Body of pancreas (tissue), 4 donors: ENCODE results near the gene TBC1D19. TPM values are rescaled to one million over a fixed set of nuclear protein-coding genes. Genes with fewer than 3 reads are reported as not detected.

Source experiments
- ATAC-seq: fragments of 150-250 bp; one replicate; pipeline ENCODE4 v1.9.1; 2016
- DNase-seq, 4 donors: peaks; one replicate each; pipeline ENCODE4 v3.0.0-alpha.2; 2019
- H3K27ac ChIP-seq, 4 donors: fragments of 200-600 bp; sonication (generic); 1 replicate in 3 of 4; 2 replicates in 1 of 4; pipeline versions ENCODE4 v1.5.1 to v1.6.1; 2016 to 2019; ENCODE audit warnings: mild to moderate bottlenecking in 1 of 4, mixed read lengths in 1 of 4, moderate library complexity in 1 of 4
- H3K27me3 ChIP-seq, 2 donors: fragments of 200-600 bp; sonication (generic); one replicate each; pipeline ENCODE4 v1.6.0; 2016; ENCODE audit warnings: mild to moderate bottlenecking in 1 of 2
- H3K36me3 ChIP-seq, 2 donors: fragments of 200-600 bp; sonication (generic); replicated peaks in 1 of 2; 2 replicates each; pipeline ENCODE4 v1.5.1; 2016; ENCODE audit warnings: low read depth in 2 of 2; ENCODE audit not compliant: insufficient read depth in 1 of 2
- H3K4me1 ChIP-seq: fragments of 200-600 bp; sonication (generic); one replicate; pipeline ENCODE4 v1.6.0; 2016
- H3K4me3 ChIP-seq, 2 donors: fragments of 200-600 bp; sonication (generic); 1 replicate in 1 of 2; 2 replicates in 1 of 2; pipeline ENCODE4 v1.5.1; 2016 to 2019
- H3K9me3 ChIP-seq, 3 donors: fragments of 200-600 bp; sonication (generic); 1 replicate in 2 of 3; 2 replicates in 1 of 3; pipeline ENCODE4 v1.5.1; 2016
- CTCF ChIP-seq, 7 experiments: fragments of 450-650 bp in 4 of 7; fragments of 200-600 bp in 3 of 7; sonication (generic) in 3 of 7; IDR thresholded peaks; one replicate each; pipeline ENCODE4 v1.5.1; 2016 to 2019; ENCODE audit warnings: antibody characterized with exemption in 7 of 7
- POLR2A ChIP-seq, 3 donors: fragments of 450-650 bp; IDR thresholded peaks; one replicate each; pipeline ENCODE4 v1.6.1; 2016; ENCODE audit warnings: antibody characterized with exemption in 3 of 3, mild to moderate bottlenecking in 2 of 3
- WGBS, 2 donors: methylation state at CpG; one replicate each; pipeline ENCODE4 v1.1.5; 2017; 5-methylcytosine and 5-hydroxymethylcytosine counted together
- intact Hi-C: fragments of 100-400 bp; cut with DNase I; formaldehyde crosslinking; loops from one replicate; pipeline ENCODE4 v1.15.1; 2023
- total RNA-seq, 2 donors: library from RNA; depleted of rRNA; stranded (reverse); fragments of >200 nt; gene quantifications; one replicate each; pipeline ENCODE4 v1.1.0, GENCODE V29; 2016

The TBC1D19 gene
- total RNA-seq, 2 donors from 2014 or later = 22.8 to 30.7 TPM

DNA sequence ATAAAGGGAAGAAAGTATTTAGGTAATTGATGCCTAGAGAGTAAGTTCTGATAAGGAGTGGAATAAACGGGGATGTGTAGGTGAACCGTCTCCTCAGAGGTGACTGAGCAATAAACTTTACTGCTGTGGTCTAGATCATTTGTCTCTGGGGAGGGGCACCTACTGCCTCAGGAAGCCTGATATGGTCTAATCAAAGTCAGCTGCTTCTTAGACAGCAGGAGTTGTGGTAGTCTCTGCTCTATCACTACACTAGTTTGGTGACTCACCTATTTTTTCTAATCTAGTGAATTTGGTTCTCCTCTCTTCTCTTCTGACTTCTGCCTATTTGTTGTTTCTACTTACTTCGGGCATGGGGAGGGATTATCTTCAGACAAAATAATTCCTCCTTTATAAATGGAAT is 181.6 kb downstream of the TBC1D19 start:
- ATAC-seq = no peak
- Histone ChIP-seq H3K4me1 (no peaks in the 10 kb centered on the region), H3K4me3 (no peak overlapping the region), H3K27me3 (no peaks in the 10 kb centered on the region), H3K27ac (no peak overlapping the region), H3K36me3 (no peaks in the 10 kb centered on the region), H3K9me3 (no peaks in the 10 kb centered on the region)
- 85 to 87% methylated on average over 3 of the region's 3 CpGs for WGBS, 2 donors
- DNase-seq = no peak
- intact Hi-C loops = no loop called here
- no peak for TF ChIP-seq CTCF (IDR thresholded peaks at IDR 0.05)
- no peak for TF ChIP-seq POLR2A (IDR thresholded peaks at IDR 0.05)

DNA sequence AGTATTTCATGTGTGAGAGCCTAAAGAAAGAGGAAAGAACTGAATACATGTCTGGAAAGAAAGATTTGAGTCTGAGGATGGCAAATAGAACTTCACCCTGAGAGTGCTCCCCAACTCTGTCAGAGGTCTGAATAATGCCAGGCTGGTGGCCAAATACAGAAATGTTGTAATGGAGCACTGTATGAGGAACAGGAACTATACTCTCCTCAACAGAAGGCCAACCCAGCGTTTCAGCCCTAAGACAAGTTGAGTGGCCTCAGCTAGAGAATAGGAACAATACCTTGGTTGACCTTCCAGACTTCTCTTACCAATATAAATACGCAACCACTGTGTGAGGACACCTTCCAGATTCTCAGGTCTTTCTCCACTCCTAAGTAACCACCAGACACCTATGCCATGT is 182.3 kb downstream of the TBC1D19 start:
- Histone ChIP-seq H3K4me3 (no peak overlapping the region), H3K27ac (no peak overlapping the region), H3K4me1 (no peaks in the 10 kb centered on the region), H3K9me3 (no peaks in the 10 kb centered on the region), H3K27me3 (no peaks in the 10 kb centered on the region), H3K36me3 (no peaks in the 10 kb centered on the region)
- no peak for TF ChIP-seq CTCF (IDR thresholded peaks at IDR 0.05)
- no peak for TF ChIP-seq POLR2A (IDR thresholded peaks at IDR 0.05)
- WGBS, 2 donors = 74 to 93% methylated on average over 2 of the region's 2 CpGs
- no peak for ATAC-seq
- intact Hi-C loops = no loop called here
- DNase-seq = peak in 1 of 4 donors; percentile 17

DNA sequence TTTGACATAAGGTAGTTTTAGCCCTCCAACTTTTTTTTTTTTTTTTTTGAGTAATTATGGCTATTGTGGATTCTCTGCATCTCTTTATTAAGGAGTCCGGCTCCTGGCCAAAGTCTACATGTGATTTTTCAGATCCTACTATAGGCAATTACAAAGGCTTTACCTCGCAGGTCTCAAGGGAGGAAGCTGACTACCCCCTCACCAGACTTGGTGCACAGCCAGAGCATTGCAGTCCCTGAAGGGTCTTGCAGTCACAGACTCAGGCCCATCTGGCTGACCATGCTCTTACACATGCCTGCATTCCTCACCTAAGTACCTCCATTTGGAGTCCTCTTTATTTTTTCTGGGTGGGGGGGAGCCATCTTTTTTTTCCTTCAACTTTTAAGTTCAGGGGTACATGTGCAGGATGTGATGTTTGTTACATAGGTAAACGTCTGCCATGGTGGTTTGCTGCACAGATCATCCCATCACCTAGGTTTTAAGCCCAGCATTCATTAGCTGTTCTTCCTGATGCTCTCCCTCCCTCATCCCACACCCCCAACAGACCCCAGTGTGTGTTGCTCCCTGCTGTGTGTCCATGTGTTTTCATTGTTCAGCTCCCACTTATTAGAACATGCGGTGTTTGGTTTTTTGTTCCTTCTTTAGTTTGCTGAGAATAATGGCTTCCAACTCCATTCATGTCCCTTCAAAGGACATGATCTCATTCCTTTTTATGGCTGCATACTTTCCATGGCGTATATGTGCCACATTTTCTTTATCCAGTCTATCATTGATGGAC is 188.4 kb downstream of the TBC1D19 start:
- DNase-seq (no peak), ATAC-seq (no peak)
- Histone ChIP-seq H3K4me3 (no peak overlapping the region), H3K27me3 (no peaks in the 10 kb centered on the region), H3K4me1 (no peaks in the 10 kb centered on the region), H3K27ac (no peak overlapping the region), H3K36me3 (no peaks in the 10 kb centered on the region), H3K9me3 (peaks cover 0 to 7% (median 0%) of the 10 kb centered on the region in 3 donors)
- intact Hi-C loops = no loop called here
- WGBS, 2 donors = 84 to 93% methylated on average over 5 of the region's 5 CpGs
- TF ChIP-seq CTCF (IDR thresholded peaks at IDR 0.05) (no peak), POLR2A (IDR thresholded peaks at IDR 0.05) (no peak)

GRCh38 chr4:26779224-26779623 is 195.3 kb downstream of the TBC1D19 start:
- H3K36me3 ChIP-seq = no peaks in the 10 kb centered on the region
- 95 to 97% methylated on average over 2 of the region's 2 CpGs for WGBS, 2 donors
- no peak for ATAC-seq
- H3K4me3 ChIP-seq = no peak overlapping the region
- no peak overlapping the region for H3K27ac ChIP-seq
- TF ChIP-seq POLR2A (IDR thresholded peaks at IDR 0.05) (no peak), CTCF (IDR thresholded peaks at IDR 0.05) (no peak)
- intact Hi-C loops = no loop called here
- no peaks in the 10 kb centered on the region for H3K9me3 ChIP-seq
- no peak for DNase-seq
- H3K4me1 ChIP-seq = no peaks in the 10 kb centered on the region
- no peaks in the 10 kb centered on the region for H3K27me3 ChIP-seq

DNA sequence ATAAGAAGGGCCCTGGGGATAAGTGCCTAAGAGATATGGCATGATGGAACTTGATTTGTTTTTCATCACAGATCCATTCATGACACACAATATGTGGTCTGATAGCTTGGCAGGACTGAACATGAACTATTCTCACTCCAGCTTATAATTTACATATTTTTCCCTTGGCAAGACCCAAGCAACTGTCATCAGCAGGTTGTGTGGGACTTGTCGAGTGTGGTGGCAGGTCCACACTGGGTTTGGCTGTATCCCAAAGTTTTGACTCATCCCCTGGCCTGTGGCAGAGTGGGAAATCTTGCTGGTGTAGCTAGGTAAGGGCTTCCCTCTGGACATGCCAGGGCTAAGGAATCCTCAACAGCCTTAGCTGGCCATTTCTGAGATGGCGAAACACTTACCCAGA is 195.8 kb downstream of the TBC1D19 start:
- intact Hi-C loops = no loop called here
- ATAC-seq (no peak), DNase-seq (peak in 1 of 4 donors; percentile 58)
- H3K4me3 ChIP-seq = no peak overlapping the region
- no peaks in the 10 kb centered on the region for H3K27me3 ChIP-seq
- 65 to 77% methylated on average over 2 of the region's 2 CpGs for WGBS, 2 donors
- H3K27ac ChIP-seq = no peak overlapping the region
- no peak for TF ChIP-seq CTCF (IDR thresholded peaks at IDR 0.05)
- TF ChIP-seq POLR2A (IDR thresholded peaks at IDR 0.05) = no peak
- no peaks in the 10 kb centered on the region for H3K36me3 ChIP-seq
- H3K4me1 ChIP-seq = no peaks in the 10 kb centered on the region
- no peaks in the 10 kb centered on the region for H3K9me3 ChIP-seq
